Activated effector memory CD4-positive, alpha-beta T cell treated with Interleukin-2 at 50 U/mL for 16 hours (primary cell): ENCODE measurements around the gene FRMD5.
"Not testable (repeated sequence)": the region's sequence is repeated elsewhere in the genome, so short reads cannot be mapped to it uniquely, and the experiment has no call there.

ENCODE experiments used
- DNase-seq: peaks from one replicate; pipeline ENCODE4 v3.0.0-alpha.2; 2020

Gene FRMD5

GRCh38 chr15:44029003-44029402, 166.1 kb downstream of the FRMD5 start:
- DNase-seq, result no peak

DNA sequence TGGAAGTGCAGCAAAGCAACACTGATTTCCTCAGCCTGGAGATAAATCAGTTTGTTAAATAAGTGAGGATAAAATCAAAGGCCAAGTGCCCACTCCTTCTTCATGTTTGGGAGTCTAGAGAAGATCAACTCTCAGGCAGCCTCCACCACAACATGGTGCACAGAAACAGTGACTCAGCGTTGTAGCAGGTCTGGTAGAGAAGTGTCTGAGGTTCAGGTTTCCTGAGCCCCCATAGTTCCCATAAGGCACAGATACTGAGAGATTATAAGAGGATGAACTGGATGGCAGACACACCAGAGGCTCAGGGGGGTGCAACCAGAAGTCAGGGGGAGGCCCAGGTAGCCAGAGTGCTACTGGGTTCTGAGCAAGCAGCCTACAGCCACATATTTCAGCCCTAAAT, 166.7 kb downstream of the FRMD5 start:
- DNase-seq, result no peak

GRCh38 chr15:44024155-44024554, 170.9 kb downstream of the FRMD5 start:
- DNase-seq, result no peak

- no peak for DNase-seq
Observed at GRCh38 chr15:44023176-44023575, 171.9 kb downstream of the FRMD5 start.

DNA sequence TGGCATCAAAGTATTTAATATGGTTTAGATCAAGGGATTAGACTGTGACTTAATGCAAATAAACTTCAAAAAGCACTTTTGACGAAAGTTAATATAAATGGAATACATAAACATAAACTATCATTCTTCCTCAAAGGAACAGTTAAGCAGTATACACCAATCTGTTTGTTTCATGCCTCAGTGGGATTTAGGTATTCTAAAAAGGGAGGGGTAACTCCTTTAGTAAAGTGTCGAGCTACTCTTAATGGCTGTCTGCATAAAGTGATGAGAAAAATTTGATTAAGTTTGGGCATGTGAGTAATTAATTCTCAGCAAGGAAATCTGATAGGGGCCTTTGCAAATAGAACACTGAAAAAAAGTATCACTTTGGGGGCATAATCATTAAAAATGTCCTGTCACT, 176.9 kb downstream of the FRMD5 start:
- DNase-seq, result no peak

DNA sequence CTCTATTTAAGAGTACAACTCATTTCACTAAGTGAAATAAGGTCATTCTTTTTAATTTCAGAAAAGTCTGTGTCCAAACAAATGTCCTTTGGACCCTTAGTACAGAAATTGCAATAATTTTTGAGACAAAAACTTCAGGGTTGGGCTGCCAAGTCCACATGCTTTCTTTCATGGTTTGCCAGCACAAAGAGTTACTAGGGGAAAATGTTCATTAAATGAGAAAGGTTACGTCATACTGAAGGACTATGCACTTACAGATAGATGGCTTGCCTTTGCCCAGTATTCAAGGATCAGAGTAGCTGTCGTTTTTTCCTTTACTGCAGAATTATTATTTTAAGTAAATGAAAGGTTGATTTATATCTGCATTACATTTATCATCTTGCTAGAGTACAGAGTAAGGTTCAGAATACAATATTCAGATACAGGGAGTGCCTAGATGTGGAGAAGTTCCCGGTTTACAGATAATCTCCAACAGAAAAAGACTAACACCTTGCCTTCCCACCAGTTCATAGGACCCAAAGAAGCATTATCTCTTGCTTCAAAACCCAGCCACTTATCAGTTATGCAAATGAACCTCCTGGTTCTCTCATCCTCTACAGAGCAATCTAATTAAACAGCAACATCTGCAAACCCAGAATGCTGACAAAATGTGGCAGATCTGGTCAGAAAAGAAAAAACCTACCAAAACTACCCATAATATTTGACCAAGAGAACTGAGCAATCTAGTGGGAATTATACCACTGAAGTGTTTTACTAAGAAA, 179.3 kb downstream of the FRMD5 start:
- DNase-seq, result no peak

DNA sequence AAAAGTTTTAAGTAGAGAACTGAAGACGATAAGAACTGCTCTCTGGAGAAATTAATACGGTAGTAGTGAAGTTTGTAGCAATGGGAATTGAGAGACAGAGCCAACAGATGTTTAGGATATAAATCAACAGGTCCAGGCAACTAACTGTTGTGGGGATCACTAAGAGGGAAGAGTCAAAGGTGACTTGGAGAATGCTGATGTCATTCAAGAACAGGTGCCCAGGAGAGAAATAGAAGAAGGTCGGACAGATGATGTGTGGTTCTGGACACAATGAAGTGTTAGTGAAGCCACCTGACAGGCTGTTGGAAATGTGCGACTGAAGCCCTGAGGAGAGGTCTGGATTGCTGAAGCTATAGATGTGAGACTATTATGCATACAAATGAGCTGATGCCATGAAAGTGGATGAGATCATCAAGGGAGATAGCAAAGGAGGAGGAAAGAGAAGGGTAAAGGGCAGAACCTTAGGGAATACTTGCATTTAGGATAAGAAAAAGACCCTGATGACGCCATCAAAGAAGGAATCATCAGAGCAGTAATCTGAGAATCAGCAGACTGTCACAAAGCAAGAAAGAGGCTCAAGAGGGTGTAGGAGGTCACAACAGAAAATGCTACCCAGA, 183.7 kb downstream of the FRMD5 start:
- no peak for DNase-seq

- no peak for DNase-seq
Observed at GRCh38 chr15:44010089-44010488, 185.0 kb downstream of the FRMD5 start.

- DNase-seq, result no peak
Observed at GRCh38 chr15:44009038-44009437, 186.0 kb downstream of the FRMD5 start.

GRCh38 chr15:44000248-44000647, 194.8 kb downstream of the FRMD5 start:
- not testable (repeated sequence) for DNase-seq

DNA sequence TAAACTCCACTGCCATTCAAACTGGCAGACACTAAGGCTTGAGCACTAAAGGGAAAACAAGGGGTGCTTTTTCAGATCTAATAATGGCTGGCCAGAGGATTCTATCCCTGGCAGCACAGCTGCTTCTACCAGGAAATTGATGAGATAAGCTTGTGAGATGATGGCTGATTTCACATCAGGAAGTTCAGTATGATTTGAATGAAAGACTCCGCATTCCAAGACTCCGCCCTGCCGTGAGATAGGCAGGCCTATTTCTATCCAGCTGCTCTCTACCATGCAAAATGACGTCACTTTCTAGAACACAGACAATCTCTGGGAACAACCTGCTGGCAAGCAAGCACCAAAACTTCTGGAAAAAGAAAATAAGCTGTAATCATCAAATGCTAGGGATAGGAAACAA, 196.5 kb downstream of the FRMD5 start:
- DNase-seq, result no peak

DNA sequence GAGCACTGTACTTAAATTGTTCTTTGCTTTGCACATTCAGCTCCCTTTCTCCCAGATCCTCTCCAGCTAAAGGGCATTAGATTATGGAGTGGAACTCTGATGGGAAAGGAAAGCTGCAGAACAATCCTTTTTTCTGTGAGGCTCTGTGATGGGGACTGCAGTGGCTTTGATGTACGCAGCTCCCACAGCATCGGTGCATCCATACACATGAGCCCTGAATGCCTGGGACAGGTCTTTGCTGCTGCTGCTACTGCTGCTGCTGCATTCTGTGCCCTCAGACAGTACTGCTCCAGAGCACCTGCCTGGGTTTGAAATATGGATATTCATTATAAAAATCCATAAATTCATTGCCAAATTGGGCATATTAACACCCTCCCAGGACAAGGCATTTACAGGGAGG, 203.9 kb downstream of the FRMD5 start:
- no peak for DNase-seq

- DNase-seq, result no peak
Observed at GRCh38 chr15:43989938-43990337, 205.1 kb downstream of the FRMD5 start.

DNA sequence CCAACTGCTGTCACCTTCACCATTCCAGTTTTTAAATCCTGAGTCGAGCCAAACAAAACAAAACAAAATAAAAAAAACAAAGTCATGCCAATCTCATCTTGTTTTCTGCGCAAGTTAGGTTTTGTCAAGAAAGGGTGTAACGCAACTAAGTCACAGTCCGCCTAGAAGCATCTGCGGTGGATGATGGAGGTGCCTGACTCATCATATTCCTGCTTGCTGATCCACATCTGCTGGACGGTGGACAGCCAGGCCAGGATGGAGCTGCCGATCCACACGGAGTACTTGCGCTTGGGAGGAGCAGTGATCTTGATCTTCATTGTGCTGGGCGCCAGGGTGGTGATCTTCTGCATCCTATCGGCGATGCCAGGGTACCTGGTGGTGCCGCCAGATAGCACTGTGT, 206.2 kb downstream of the FRMD5 start:
- DNase-seq, result no peak

- no peak for DNase-seq
Observed at GRCh38 chr15:43987924-43988323, 207.1 kb downstream of the FRMD5 start.

DNA sequence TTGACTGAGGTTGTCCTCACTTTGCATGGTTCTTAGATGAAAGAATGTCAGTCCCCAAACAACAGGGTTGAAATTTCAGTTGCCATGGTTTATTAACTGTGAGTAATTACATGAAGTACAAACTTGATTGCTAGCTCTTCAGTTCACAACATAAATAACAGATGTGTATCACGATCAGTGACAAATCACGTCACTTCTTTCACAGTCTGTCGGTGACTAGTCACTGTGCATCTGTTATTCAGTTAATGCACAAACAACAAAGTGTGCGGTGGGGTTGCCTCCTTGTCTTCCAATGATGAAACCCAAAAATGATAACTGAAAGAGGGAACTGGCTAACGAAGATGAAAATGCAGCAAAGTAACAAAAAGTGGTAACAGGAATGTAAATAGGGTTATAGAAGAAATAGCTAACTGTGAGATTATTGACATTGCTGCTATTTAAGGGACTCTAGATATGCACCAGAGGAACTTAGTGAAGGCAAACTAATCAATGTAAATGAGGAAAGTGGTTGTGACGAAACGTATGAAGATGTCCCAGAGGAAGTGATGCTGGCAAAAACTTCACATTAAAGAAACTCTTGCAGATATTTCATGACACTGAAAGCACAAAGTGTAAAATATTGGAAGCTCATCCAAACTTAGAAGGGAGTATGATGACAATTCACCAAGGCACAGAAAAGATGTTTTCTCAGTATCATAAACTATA, 208.9 kb downstream of the FRMD5 start:
- no peak for DNase-seq

DNA sequence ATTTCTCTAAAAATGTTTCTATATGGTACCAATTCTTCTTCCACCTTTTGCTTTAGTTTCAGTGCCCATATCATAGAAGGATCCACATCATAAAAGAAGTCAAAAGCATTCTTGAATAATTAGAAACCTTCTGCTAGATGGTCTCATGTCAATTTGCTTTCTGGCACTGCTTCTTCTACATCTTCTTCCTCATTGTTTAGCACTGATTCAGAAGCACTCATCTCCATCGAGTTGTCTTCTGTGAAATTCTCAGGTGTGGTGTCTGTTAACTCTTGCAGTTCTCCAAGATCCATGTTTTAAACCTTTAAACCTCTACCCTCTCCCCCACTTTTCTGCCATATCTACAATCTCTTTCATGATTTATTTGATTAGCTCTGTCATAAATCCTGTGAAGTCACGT, 213.5 kb downstream of the FRMD5 start:
- no peak for DNase-seq

GRCh38 chr15:43977072-43977884, 217.8 kb downstream of the FRMD5 start:
- no peak for DNase-seq

GRCh38 chr15:43975770-43976169, 219.3 kb downstream of the FRMD5 start:
- no peak for DNase-seq

DNA sequence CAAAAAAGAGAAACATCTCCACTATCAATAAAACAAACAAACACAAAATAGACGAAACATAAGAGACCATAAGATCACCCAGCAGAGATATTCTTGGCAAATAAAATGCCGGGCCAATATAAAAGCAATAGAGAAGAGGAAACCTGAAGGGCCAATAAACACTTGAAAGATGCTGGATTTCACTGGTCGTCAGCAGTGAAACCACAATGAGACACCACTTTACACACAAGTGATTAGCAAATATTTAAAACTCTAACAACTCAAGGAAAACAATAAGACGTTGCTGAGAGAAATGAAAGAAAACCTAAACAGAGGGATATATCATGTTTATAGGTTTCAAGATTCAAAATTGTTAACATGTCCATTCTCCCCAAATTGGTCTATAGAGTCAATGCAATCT, 219.7 kb downstream of the FRMD5 start:
- no peak for DNase-seq

GRCh38 chr15:43974852-43975251, 220.2 kb downstream of the FRMD5 start:
- no peak for DNase-seq

DNA sequence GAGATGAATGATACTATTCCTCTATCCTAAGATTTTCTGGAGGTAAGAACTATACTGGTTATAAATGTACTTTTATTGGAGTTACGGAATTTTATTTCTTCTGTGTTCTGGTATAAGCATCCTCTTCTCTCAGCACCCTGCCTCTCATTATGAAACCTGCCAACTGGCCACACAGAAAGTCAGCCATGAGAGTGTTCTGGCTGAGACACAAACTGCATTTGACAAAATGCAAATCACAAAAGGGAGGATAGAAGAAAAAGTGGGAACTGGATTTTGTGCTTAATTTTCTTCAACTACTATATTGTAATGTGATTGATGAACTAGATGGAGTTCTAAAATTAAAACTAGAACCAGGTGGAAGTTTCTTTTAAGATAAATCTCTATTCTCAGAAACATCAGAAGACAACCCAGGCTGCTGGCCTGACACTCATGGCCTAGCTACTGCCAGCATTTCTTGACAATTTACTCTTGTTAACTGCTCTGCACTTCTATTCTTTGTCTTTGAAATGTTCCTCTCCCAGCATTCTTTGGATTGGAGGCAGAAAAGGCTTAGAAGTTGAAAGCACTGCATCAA, 225.2 kb downstream of the FRMD5 start:
- DNase-seq, result no peak

- DNase-seq, result no peak
Observed at GRCh38 chr15:43968551-43968950, 226.5 kb downstream of the FRMD5 start.
